GM12878 (cell line): ENCODE data around the gene MOAP1. TPM values are rescaled to one million over a fixed set of nuclear protein-coding genes. Genes with fewer than 3 reads are reported as not detected.

Source experiments
- BRCA1 ChIP-seq: IDR thresholded peaks from 2 replicates; pipeline ENCODE4 v1.6.1; 2011; ENCODE audit warnings: low read depth, low read length, improper control_type of control experiment
- CEBPB ChIP-seq, 2 experiments: fragments of 150-350 bp in 1 of 2; IDR thresholded peaks; 2 replicates each; pipeline ENCODE4 v1.6.1; 2012 to 2014; ENCODE audit warnings: low read depth in 2 of 2, low read length in 2 of 2, borderline replicate concordance in 1 of 2, inconsistent platforms in 1 of 2
- CREB1 ChIP-seq: IDR thresholded peaks from 2 replicates; pipeline ENCODE4 v1.6.1; 2012; ENCODE audit warnings: low read depth, mild to moderate bottlenecking, inconsistent platforms
- E2F8 ChIP-seq: fragments of 450-650 bp; IDR thresholded peaks from 2 replicates; pipeline ENCODE4 v1.6.1; 2018; ENCODE audit warnings: mild to moderate bottlenecking, low read depth, moderate library complexity; ENCODE audit not compliant: partially characterized antibody
- EZH2 ChIP-seq: IDR thresholded peaks from 2 replicates; pipeline ENCODE4 v1.6.1; 2012; ENCODE audit warnings: low read depth, mild to moderate bottlenecking, control low read depth, inconsistent platforms, low read length, borderline replicate concordance; ENCODE audit not compliant: control insufficient read depth
- HDAC6 ChIP-seq: fragments of 200-600 bp; sonication (generic); IDR thresholded peaks from one replicate; pipeline ENCODE4 v1.8.0; 2017; ENCODE audit warnings: antibody characterized with exemption; ENCODE audit not compliant: unreplicated experiment
- HSF1 ChIP-seq: fragments of 150-350 bp; IDR thresholded peaks from 2 replicates; pipeline ENCODE4 v1.6.1; 2014; ENCODE audit warnings: mild to moderate bottlenecking, low read depth, low read length
- JUND ChIP-seq: IDR thresholded peaks from 2 replicates; pipeline ENCODE4 v1.6.1; 2012; ENCODE audit warnings: low read depth, mild to moderate bottlenecking, low read length, improper control_type of control experiment, moderate library complexity
- LARP7 ChIP-seq: fragments of 450-650 bp; IDR thresholded peaks from 2 replicates; pipeline ENCODE4 v1.6.1; 2017; ENCODE audit warnings: mild to moderate bottlenecking
- NFIC ChIP-seq: IDR thresholded peaks from 2 replicates; pipeline ENCODE4 v1.6.1; 2012; ENCODE audit warnings: low read depth, mild to moderate bottlenecking, inconsistent platforms, low read length, moderate library complexity
- NR2F1 ChIP-seq: fragments of 450-650 bp; conservative IDR thresholded peaks from 2 replicates; pipeline ENCODE4 v1.6.1; 2017; ENCODE audit warnings: mild to moderate bottlenecking
- SKIL ChIP-seq: fragments of 450-650 bp; IDR thresholded peaks from 2 replicates; pipeline ENCODE4 v1.6.1; 2017; ENCODE audit warnings: mild to moderate bottlenecking, low read depth, inconsistent platforms; ENCODE audit not compliant: poor library complexity, severe bottlenecking
- SMARCA5 ChIP-seq: fragments of 450-650 bp; IDR thresholded peaks from 2 replicates; pipeline ENCODE4 v1.6.1; 2017; ENCODE audit warnings: mild to moderate bottlenecking
- SRF ChIP-seq, 2 experiments: IDR thresholded peaks; 2 replicates each; pipeline ENCODE4 v1.6.1; 2011; ENCODE audit warnings: low read depth in 2 of 2, low read length in 2 of 2, mild to moderate bottlenecking in 1 of 2, moderate library complexity in 1 of 2
- TAF1 ChIP-seq: IDR thresholded peaks from 2 replicates; pipeline ENCODE4 v1.6.1; 2011; ENCODE audit warnings: mild to moderate bottlenecking, low read depth, low read length, borderline replicate concordance
- ZNF592 ChIP-seq: fragments of 450-650 bp; IDR thresholded peaks from 2 replicates; pipeline ENCODE4 v1.6.1; 2017; ENCODE audit warnings: mild to moderate bottlenecking, moderate library complexity
- polyA plus RNA-seq, 11 experiments: library from polyadenylated mRNA; depleted of rRNA in 4 of 11; unstranded in 6 of 11; stranded (reverse) in 5 of 11; fragments of >200 nt; fragmentation: Nextera tagmentation in 4 of 11; fragmentation: Illumina TruSeq in 1 of 11; extraction: Ambion mirVana in 4 of 11; extraction: Trizol in 1 of 11; gene quantifications; 1 replicate in 1 of 11; 2 replicates in 10 of 11; pipeline versions ENCODE4 v1.2.1 to v1.2.3, GENCODE V29; 2011 to 2016; ENCODE audit warnings: inconsistent platforms in 2 of 11, missing spikeins in 2 of 11, low read depth in 1 of 11
- total RNA-seq, 4 experiments: library from RNA; depleted of rRNA in 3 of 4; stranded (reverse); fragments of >200 nt in 3 of 4; fragmentation: Illumina TruSeq in 1 of 4; extraction: Trizol in 1 of 4; gene quantifications; 2 replicates each; pipeline versions ENCODE4 v1.2.1 to v1.2.3, GENCODE V29; 2013 to 2021

Gene MOAP1
- total and polyA plus RNA-seq, 10 of the 15 experiments (the other 5 are each of a cell fraction or from before 2014, with no cell fraction given): 3.1 to 51.9 (median 11.4) TPM

- TF ChIP-seq SKIL (peak; percentile 22), CREB1 (no peak), HSF1 (no peak), EZH2 (no peak), HDAC6 (no peak), NR2F1 (no peak), NFIC (no peak), ZNF592 (no peak), CEBPB (IDR thresholded peaks at IDR 0.05; ENCODE audit: borderline replicate concordance in 1 of 2, low read depth in 2 of 2, low read length in 2 of 2) (no peak), SMARCA5 (peak; percentile 57; the same call in 1 of the 2 replicates), BRCA1 (no peak), JUND (no peak), LARP7 (no peak), TAF1 (no peak), SRF (IDR thresholded peaks at IDR 0.05; ENCODE audit: low read depth in 2 of 2, low read length in 2 of 2) (no peak), E2F8 (no peak)
Measured at GRCh38 chr14:93219103-93219726, 34.5 kb upstream of the MOAP1 start (continued).
